Kidney epithelial cell (primary cell): ENCODE results near the gene CIB2. TPM values are rescaled to one million over a fixed set of nuclear protein-coding genes. Genes with fewer than 3 reads are reported as not detected.

ENCODE experiments used
- DNase-seq: peaks from one replicate; pipeline ENCODE4 v3.0.0-alpha.2; 2010; ENCODE audit warnings: low read depth
- H3K27me3 ChIP-seq: 2 replicates; pipeline ENCODE4 v1.6.0; 2011; ENCODE audit warnings: low read length; ENCODE audit not compliant: control insufficient read depth, insufficient read depth
- H3K36me3 ChIP-seq: 2 replicates; pipeline ENCODE4 v1.5.1; 2011; ENCODE audit warnings: low read length; ENCODE audit not compliant: control insufficient read depth, insufficient read depth
- H3K4me3 ChIP-seq: 2 replicates; pipeline ENCODE4 v1.5.1; 2011; ENCODE audit warnings: low read depth, mild to moderate bottlenecking, control low read depth, low read length
- CTCF ChIP-seq: IDR thresholded peaks from 2 replicates; pipeline ENCODE4 v1.5.1; 2011; ENCODE audit warnings: mild to moderate bottlenecking, moderate library complexity, low read length, control low read depth, inconsistent platforms; ENCODE audit not compliant: insufficient read depth, poor library complexity, severe bottlenecking
- total RNA-seq: library from RNA; depleted of rRNA; stranded (reverse); fragments of >200 nt; gene quantifications from 2 replicates; pipeline ENCODE4 v1.2.3, GENCODE V29; 2015

CIB2 gene
- total RNA-seq, 1 donor from 2014 or later: 16.3 TPM

DNA sequence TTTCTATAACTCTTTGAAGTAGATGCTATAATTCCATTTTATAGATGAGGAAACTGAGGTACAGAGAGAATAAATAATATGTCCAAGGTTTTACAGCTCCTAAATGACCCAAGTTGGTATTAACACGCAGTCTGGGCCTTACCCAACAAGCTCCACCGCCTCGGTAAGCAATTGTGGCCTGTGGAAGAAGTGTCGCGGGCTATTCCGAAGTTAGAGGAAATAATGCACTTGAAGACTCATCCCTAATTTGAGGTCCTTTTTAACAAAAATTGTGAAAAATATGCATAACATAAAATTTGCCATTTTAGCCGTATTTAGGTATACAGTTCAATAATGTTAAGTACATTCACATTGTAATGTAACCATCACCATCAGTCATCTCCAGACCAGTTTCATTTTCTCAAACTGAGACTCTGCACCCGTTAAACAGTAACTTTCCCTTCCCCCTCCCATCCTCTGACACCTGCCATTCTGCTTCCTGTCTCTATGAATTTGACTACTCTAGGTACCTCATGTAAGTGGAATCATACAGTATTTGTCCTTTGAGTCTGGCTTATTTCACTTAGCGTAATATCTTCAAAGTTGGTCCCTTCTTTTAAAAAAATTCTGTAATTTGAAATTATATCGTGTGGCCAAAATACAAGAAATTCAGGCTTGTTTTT, 36.1 kb upstream of the CIB2 start:
- TF ChIP-seq CTCF: no peak
- no peak overlapping the region for H3K4me3 ChIP-seq
- H3K27me3 ChIP-seq: no peaks in the 10 kb centered on the region
- H3K36me3 ChIP-seq: no peaks in the 10 kb centered on the region
- no peak for DNase-seq

DNA sequence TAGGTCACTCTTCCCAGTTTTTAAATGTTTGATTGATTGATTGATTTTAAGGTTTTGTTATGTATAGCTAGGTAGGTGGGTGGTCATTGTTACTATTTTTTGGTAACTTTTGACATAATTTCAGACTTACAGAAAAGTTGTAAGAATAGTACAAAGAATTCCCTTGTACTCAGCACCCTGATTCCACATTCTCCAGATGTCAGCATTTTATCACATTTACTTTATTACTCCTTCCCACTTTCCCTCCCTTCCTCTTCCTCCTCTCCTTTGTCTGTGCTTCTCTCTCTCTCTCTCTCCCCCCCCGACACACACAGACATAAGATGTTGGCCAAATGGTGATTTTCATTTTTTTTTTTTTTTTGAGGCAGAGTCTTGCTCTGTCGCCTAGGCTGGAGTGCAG, 32.8 kb upstream of the CIB2 start:
- TF ChIP-seq CTCF: no peak
- H3K4me3 ChIP-seq: no peak overlapping the region
- no peaks in the 10 kb centered on the region for H3K27me3 ChIP-seq
- no peak for DNase-seq
- no peaks in the 10 kb centered on the region for H3K36me3 ChIP-seq

- H3K4me3 ChIP-seq: no peak overlapping the region
- TF ChIP-seq CTCF: no peak
- H3K36me3 ChIP-seq: no peaks in the 10 kb centered on the region
- DNase-seq: no peak
- no peaks in the 10 kb centered on the region for H3K27me3 ChIP-seq
Measured at GRCh38 chr15:78162038-78162437, 30.8 kb upstream of the CIB2 start.

DNA sequence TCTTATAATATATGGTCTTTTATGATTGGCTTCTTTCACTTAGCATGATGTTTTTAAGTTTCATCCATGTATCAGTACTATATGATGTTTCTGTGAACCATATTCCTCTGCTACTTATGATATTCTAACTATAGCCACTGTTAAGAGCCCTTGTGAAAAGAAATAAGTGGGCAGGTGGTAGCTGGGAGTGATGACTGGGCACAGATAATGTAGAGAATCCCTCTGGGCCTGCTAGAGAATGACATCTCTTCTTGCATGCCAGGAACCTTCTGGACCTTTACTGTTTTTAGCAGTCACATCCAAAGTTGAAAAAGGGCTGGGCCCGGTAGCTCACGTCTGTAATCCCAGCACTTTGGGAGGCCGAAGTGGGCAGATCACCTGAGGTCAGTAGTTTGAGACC, 28.1 kb upstream of the CIB2 start:
- Histone ChIP-seq H3K4me3 (no peak overlapping the region), H3K27me3 (no peaks in the 10 kb centered on the region), H3K36me3 (no peaks in the 10 kb centered on the region)
- no peak for DNase-seq
- TF ChIP-seq CTCF: no peak

DNA sequence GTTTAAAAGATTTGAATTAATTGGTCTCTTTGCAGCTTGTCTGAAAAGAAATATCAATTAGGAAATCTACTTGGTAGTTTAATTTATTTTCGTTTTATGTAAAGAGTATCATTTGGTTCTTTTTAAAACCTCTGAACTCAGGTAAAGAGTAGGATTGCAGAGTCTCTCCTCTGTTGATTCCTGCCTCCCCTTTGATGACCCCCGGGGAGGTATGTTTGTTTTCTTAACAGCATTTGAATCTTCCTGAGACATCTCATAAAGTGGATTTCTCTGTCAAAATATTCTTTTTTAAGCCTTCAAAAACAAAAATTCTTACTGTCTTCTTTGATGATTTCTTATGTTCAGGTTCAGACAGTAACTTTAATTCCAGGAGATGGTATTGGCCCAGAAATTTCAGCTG, 26.0 kb upstream of the CIB2 start:
- no peaks in the 10 kb centered on the region for H3K36me3 ChIP-seq
- DNase-seq: no peak
- no peak overlapping the region for H3K4me3 ChIP-seq
- no peak for TF ChIP-seq CTCF
- H3K27me3 ChIP-seq: no peaks in the 10 kb centered on the region

GRCh38 chr15:78156653-78157052, 25.4 kb upstream of the CIB2 start:
- no peak for DNase-seq
- no peak for TF ChIP-seq CTCF
- Histone ChIP-seq H3K27me3 (no peaks in the 10 kb centered on the region), H3K4me3 (no peak overlapping the region), H3K36me3 (no peaks in the 10 kb centered on the region)
